ENCODE measurements around the gene TIMM23B.
"Not testable (repeated sequence)": the region's sequence is repeated elsewhere in the genome, so short reads cannot be mapped to it uniquely, and the experiment has no call there.

TIMM23B gene

GRCh38 chr10:49941447-49942338 is at the start of gene TIMM23B, which contains the start of gene PARG:
Gene TIMM23B (plus strand): TSS chr10:49942053. CDS start chr10:49942195, 142 bp downstream.
Gene PARG (minus strand): TSS chr10:49942027. CDS start chr10:49941725, 302 bp downstream.
- in situ Hi-C loops (cut with MboI; ENCODE audit: low sequenced_read_pairs), result not testable (repeated sequence)

GRCh38 chr10:49899999-49900398 is 41.9 kb upstream of the TIMM23B start:
- in situ Hi-C loops (cut with MboI; ENCODE audit: low sequenced_read_pairs), result not testable (repeated sequence)

GRCh38 chr10:49900406-49900805 is 41.4 kb upstream of the TIMM23B start:
- in situ Hi-C loops (cut with MboI; ENCODE audit: low sequenced_read_pairs), result not testable (repeated sequence)

GRCh38 chr10:49903829-49904228 is 38.0 kb upstream of the TIMM23B start:
- in situ Hi-C loops (cut with MboI; ENCODE audit: low sequenced_read_pairs), result not testable (repeated sequence)

GRCh38 chr10:49908290-49909080 is 33.4 kb upstream of the TIMM23B start:
- in situ Hi-C loops (cut with MboI; ENCODE audit: low sequenced_read_pairs), result not testable (repeated sequence)

GRCh38 chr10:49910295-49910694 is 31.6 kb upstream of the TIMM23B start:
- in situ Hi-C loops (cut with MboI; ENCODE audit: low sequenced_read_pairs), result not testable (repeated sequence)

GRCh38 chr10:49916451-49916850 is 25.4 kb upstream of the TIMM23B start:
- in situ Hi-C loops (cut with MboI; ENCODE audit: low sequenced_read_pairs), result not testable (repeated sequence)

GRCh38 chr10:49917927-49918326 is 23.9 kb upstream of the TIMM23B start:
- in situ Hi-C loops (cut with MboI; ENCODE audit: low sequenced_read_pairs), result not testable (repeated sequence)

- in situ Hi-C loops (cut with MboI; ENCODE audit: low sequenced_read_pairs), result not testable (repeated sequence)
These were observed 19.8 kb upstream of the TIMM23B start for GRCh38 chr10:49922041-49922440.

GRCh38 chr10:49923572-49923971 is 18.3 kb upstream of the TIMM23B start:
- in situ Hi-C loops (cut with MboI; ENCODE audit: low sequenced_read_pairs), result not testable (repeated sequence)

GRCh38 chr10:49931276-49931675 is 10.6 kb upstream of the TIMM23B start:
- in situ Hi-C loops (cut with MboI; ENCODE audit: low sequenced_read_pairs), result not testable (repeated sequence)

GRCh38 chr10:49931959-49932728 is 9.7 kb upstream of the TIMM23B start:
- in situ Hi-C loops (cut with MboI; ENCODE audit: low sequenced_read_pairs), result not testable (repeated sequence)

GRCh38 chr10:49942339-49942705 is 469 bp downstream of the TIMM23B start:
- in situ Hi-C loops (cut with MboI; ENCODE audit: low sequenced_read_pairs), result not testable (repeated sequence)

GRCh38 chr10:49943607-49944006 is 1.8 kb downstream of the TIMM23B start:
- in situ Hi-C loops (cut with MboI; ENCODE audit: low sequenced_read_pairs), result not testable (repeated sequence)

GRCh38 chr10:49948142-49948541 is 6.3 kb downstream of the TIMM23B start:
- in situ Hi-C loops (cut with MboI; ENCODE audit: low sequenced_read_pairs), result not testable (repeated sequence)

GRCh38 chr10:49948737-49949136 is 6.9 kb downstream of the TIMM23B start:
- in situ Hi-C loops (cut with MboI; ENCODE audit: low sequenced_read_pairs), result not testable (repeated sequence)

GRCh38 chr10:49952006-49952405 is 10.2 kb downstream of the TIMM23B start:
- in situ Hi-C loops (cut with MboI; ENCODE audit: low sequenced_read_pairs), result not testable (repeated sequence)

- in situ Hi-C loops (cut with MboI; ENCODE audit: low sequenced_read_pairs), result not testable (repeated sequence)
These were observed 11.3 kb downstream of the TIMM23B start for GRCh38 chr10:49953122-49953521.

GRCh38 chr10:49970331-49970857 is 28.5 kb downstream of the TIMM23B start:
- in situ Hi-C loops (cut with MboI; ENCODE audit: low sequenced_read_pairs), result not testable (repeated sequence)

GRCh38 chr10:49971466-49971865 is 29.6 kb downstream of the TIMM23B start:
- in situ Hi-C loops (cut with MboI; ENCODE audit: low sequenced_read_pairs), result not testable (repeated sequence)

- in situ Hi-C loops (cut with MboI; ENCODE audit: low sequenced_read_pairs), result not testable (repeated sequence)
These were observed 30.2 kb downstream of the TIMM23B start for GRCh38 chr10:49972094-49972493.
